Measurements from ENCODE around the gene AGTPBP1. TPM values are rescaled to one million over a fixed set of nuclear protein-coding genes. Genes with fewer than 3 reads are reported as not detected.

Gene AGTPBP1
- total and polyA plus RNA-seq, 2 of the 8 experiments (the other 6 are each of a cell fraction or from before 2014, with no cell fraction given): 13.4 to 65.2 TPM

- TF ChIP-seq, protein P1, sequence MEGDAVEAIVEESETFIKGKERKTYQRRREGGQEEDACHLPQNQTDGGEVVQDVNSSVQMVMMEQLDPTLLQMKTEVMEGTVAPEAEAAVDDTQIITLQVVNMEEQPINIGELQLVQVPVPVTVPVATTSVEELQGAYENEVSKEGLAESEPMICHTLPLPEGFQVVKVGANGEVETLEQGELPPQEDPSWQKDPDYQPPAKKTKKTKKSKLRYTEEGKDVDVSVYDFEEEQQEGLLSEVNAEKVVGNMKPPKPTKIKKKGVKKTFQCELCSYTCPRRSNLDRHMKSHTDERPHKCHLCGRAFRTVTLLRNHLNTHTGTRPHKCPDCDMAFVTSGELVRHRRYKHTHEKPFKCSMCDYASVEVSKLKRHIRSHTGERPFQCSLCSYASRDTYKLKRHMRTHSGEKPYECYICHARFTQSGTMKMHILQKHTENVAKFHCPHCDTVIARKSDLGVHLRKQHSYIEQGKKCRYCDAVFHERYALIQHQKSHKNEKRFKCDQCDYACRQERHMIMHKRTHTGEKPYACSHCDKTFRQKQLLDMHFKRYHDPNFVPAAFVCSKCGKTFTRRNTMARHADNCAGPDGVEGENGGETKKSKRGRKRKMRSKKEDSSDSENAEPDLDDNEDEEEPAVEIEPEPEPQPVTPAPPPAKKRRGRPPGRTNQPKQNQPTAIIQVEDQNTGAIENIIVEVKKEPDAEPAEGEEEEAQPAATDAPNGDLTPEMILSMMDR (IDR thresholded peaks at IDR 0.05; ENCODE audit: control extremely low read depth in 1 of 3, insufficient read depth in 1 of 3, low read depth in 1 of 3, low read length in 3 of 3): no peak
- TF ChIP-seq SP4 (IDR thresholded peaks at IDR 0.05; ENCODE audit: low read length) (no peak), RBBP5 (IDR thresholded peaks at IDR 0.05; ENCODE audit: borderline replicate concordance, low read depth, low read length) (no peak)
These were observed 15.0 kb downstream of the AGTPBP1 start (continued) for GRCh38 chr9:85726737-85727136.

Measured in H1 (cell line).